HepG2 (cell line): ENCODE results near the gene SPINDOC. TPM values are rescaled to one million over a fixed set of nuclear protein-coding genes. Genes with fewer than 3 reads are reported as not detected.
A peak's percentile ranks its signal among the peaks of the same experiment; 100 is the strongest.

Source experiments
- AKNA ChIP-seq: sonication (generic); formaldehyde crosslinking; IDR thresholded peaks from 2 replicates; pipeline ENCODE4 v1.4.0; 2020; ENCODE audit warnings: missing genetic modification reagents, borderline replicate concordance
- ATF7-NPFF ChIP-seq: sonication (generic); formaldehyde crosslinking; IDR thresholded peaks from 2 replicates; pipeline ENCODE4 v1.8.1; 2023; ENCODE audit warnings: mild to moderate bottlenecking, low read depth, missing genetic modification reagents, moderate library complexity
- GMEB1 ChIP-seq: sonication (generic); formaldehyde crosslinking; IDR thresholded peaks from 2 replicates; pipeline ENCODE4 v1.5.1; 2020; ENCODE audit warnings: missing genetic modification reagents, mild to moderate bottlenecking, borderline replicate concordance
- KAT8 ChIP-seq: IDR thresholded peaks from 2 replicates; pipeline ENCODE4 v1.6.1; 2016; ENCODE audit warnings: missing genetic modification reagents, missing compliant biosample characterization
- PHB2 ChIP-seq: fragments of 450-650 bp; IDR thresholded peaks from 2 replicates; pipeline ENCODE4 v1.6.1; 2018; ENCODE audit not compliant: partially characterized antibody
- POGZ ChIP-seq: sonication (generic); formaldehyde crosslinking; IDR thresholded peaks from 2 replicates; pipeline ENCODE4 v1.4.0; 2020; ENCODE audit warnings: mild to moderate bottlenecking, missing genetic modification reagents
- REL ChIP-seq: sonication (generic); formaldehyde crosslinking; conservative IDR thresholded peaks from 2 replicates; pipeline ENCODE4 v1.8.0; 2022; ENCODE audit warnings: mild to moderate bottlenecking, missing genetic modification reagents, moderate library complexity
- TEAD2 ChIP-seq: sonication (generic); formaldehyde crosslinking; IDR thresholded peaks from 2 replicates; pipeline ENCODE4 v1.9.0; 2021; ENCODE audit warnings: missing genetic modification reagents
- THRA ChIP-seq: sonication (generic); formaldehyde crosslinking; IDR thresholded peaks from 2 replicates; pipeline ENCODE4 v1.4.0; 2020; ENCODE audit warnings: missing genetic modification reagents, borderline replicate concordance
- ZNF510 ChIP-seq: sonication (generic); formaldehyde crosslinking; IDR thresholded peaks from 2 replicates; pipeline ENCODE4 v1.4.0; 2020; ENCODE audit warnings: low read depth, mild to moderate bottlenecking, missing genetic modification reagents
- ZNF772 ChIP-seq: sonication (generic); formaldehyde crosslinking; IDR thresholded peaks from 2 replicates; pipeline ENCODE4 v1.5.0; 2020; ENCODE audit warnings: mild to moderate bottlenecking, missing genetic modification reagents
- ZSCAN29 ChIP-seq: sonication (generic); formaldehyde crosslinking; conservative IDR thresholded peaks from 2 replicates; pipeline ENCODE4 v1.4.0; 2020; ENCODE audit warnings: mild to moderate bottlenecking, missing genetic modification reagents
- polyA plus RNA-seq, 8 experiments: library from polyadenylated mRNA; depleted of rRNA in 3 of 8; stranded (reverse) in 7 of 8; unstranded in 1 of 8; fragments of >200 nt; fragmentation: Illumina TruSeq in 4 of 8; extraction: Trizol in 4 of 8; gene quantifications; 2 replicates each; pipeline versions ENCODE4 v1.2.1 to v1.2.3, GENCODE V29; 2011 to 2016; ENCODE audit warnings: low read depth in 4 of 8, missing spikeins in 1 of 8, mixed read lengths in 1 of 8; ENCODE audit not compliant: insufficient read depth in 1 of 8
- total RNA-seq, 5 experiments: library from RNA; depleted of rRNA; stranded (reverse); fragments of >200 nt; fragmentation: Illumina TruSeq; extraction: Trizol; gene quantifications; 2 replicates each; pipeline ENCODE4 v1.2.3, GENCODE V29; 2016; ENCODE audit warnings: low read depth in 1 of 5
- TF ChIP-seq, protein P1 (sequence below): sonication (generic); formaldehyde crosslinking; IDR thresholded peaks from 2 replicates; pipeline ENCODE4 v1.4.0; 2020; ENCODE audit warnings: missing genetic modification reagents
- TF ChIP-seq, protein P2 (sequence below): sonication (generic); formaldehyde crosslinking; IDR thresholded peaks from 2 replicates; pipeline ENCODE4 v1.5.0; 2020; ENCODE audit warnings: mild to moderate bottlenecking, missing genetic modification reagents

SPINDOC gene
- total and polyA plus RNA-seq, 2 of the 13 experiments (the other 11 are each of a cell fraction or from before 2014, with no cell fraction given): 21.4 to 29.9 TPM

GRCh38 chr11:63838678-63839507 lies 25.6 kb downstream of the SPINDOC start, which contains the start of gene MARK2 (continued):
- TF ChIP-seq ZNF510 (CRISPR knock-in tag): no peak
- no peak for TF ChIP-seq POGZ (CRISPR knock-in tag)
- no peak for TF ChIP-seq THRA (CRISPR knock-in tag)
- no peak for TF ChIP-seq AKNA (CRISPR knock-in tag)
- TF ChIP-seq, protein P1, sequence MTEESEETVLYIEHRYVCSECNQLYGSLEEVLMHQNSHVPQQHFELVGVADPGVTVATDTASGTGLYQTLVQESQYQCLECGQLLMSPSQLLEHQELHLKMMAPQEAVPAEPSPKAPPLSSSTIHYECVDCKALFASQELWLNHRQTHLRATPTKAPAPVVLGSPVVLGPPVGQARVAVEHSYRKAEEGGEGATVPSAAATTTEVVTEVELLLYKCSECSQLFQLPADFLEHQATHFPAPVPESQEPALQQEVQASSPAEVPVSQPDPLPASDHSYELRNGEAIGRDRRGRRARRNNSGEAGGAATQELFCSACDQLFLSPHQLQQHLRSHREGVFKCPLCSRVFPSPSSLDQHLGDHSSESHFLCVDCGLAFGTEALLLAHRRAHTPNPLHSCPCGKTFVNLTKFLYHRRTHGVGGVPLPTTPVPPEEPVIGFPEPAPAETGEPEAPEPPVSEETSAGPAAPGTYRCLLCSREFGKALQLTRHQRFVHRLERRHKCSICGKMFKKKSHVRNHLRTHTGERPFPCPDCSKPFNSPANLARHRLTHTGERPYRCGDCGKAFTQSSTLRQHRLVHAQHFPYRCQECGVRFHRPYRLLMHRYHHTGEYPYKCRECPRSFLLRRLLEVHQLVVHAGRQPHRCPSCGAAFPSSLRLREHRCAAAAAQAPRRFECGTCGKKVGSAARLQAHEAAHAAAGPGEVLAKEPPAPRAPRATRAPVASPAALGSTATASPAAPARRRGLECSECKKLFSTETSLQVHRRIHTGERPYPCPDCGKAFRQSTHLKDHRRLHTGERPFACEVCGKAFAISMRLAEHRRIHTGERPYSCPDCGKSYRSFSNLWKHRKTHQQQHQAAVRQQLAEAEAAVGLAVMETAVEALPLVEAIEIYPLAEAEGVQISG (CRISPR knock-in tag): peak; percentile 58
- TF ChIP-seq ZNF772 (CRISPR knock-in tag): peak; percentile 5; the same call in 1 of the 2 replicates
- peak; percentile 48 for TF ChIP-seq KAT8
- TF ChIP-seq ATF7-NPFF (CRISPR knock-in tag): no peak; the same call in 1 of the 2 replicates
- TF ChIP-seq PHB2: no peak
- TF ChIP-seq, protein P2, sequence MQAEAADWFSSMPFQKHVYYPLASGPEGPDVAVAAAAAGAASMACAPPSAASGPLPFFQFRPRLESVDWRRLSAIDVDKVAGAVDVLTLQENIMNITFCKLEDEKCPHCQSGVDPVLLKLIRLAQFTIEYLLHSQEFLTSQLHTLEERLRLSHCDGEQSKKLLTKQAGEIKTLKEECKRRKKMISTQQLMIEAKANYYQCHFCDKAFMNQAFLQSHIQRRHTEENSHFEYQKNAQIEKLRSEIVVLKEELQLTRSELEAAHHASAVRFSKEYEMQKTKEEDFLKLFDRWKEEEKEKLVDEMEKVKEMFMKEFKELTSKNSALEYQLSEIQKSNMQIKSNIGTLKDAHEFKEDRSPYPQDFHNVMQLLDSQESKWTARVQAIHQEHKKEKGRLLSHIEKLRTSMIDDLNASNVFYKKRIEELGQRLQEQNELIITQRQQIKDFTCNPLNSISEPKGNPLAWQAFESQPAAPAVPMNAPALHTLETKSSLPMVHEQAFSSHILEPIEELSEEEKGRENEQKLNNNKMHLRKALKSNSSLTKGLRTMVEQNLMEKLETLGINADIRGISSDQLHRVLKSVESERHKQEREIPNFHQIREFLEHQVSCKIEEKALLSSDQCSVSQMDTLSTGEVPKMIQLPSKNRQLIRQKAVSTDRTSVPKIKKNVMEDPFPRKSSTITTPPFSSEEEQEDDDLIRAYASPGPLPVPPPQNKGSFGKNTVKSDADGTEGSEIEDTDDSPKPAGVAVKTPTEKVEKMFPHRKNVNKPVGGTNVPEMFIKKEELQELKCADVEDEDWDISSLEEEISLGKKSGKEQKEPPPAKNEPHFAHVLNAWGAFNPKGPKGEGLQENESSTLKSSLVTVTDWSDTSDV (CRISPR knock-in tag): no peak
- TF ChIP-seq TEAD2 (CRISPR knock-in tag): no peak
- TF ChIP-seq REL: no peak
- TF ChIP-seq ZSCAN29: no peak
- no peak for TF ChIP-seq GMEB1 (CRISPR knock-in tag)
